K562 (cell line): ENCODE data around the gene ELF1. TPM values are rescaled to one million over a fixed set of nuclear protein-coding genes. Genes with fewer than 3 reads are reported as not detected.
A peak's percentile ranks its signal among the peaks of the same experiment; 100 is the strongest.

Experiments
- BCL6 ChIP-seq: fragments of 250-450 bp; sonication (Bioruptor Pico); IDR thresholded peaks from 2 replicates; pipeline ENCODE4 v1.4.0; 2020
- FIP1L1 ChIP-seq: fragments of 200-400 bp; formaldehyde crosslinking; IDR thresholded peaks from 2 replicates; pipeline ENCODE4 v1.6.1; 2018; ENCODE audit warnings: mild to moderate bottlenecking, low read depth, low read length; ENCODE audit not compliant: poor library complexity, severe bottlenecking
- FOXK1 ChIP-seq: sonication (generic); formaldehyde crosslinking; IDR thresholded peaks from 2 replicates; pipeline ENCODE4 v1.8.0; 2022; ENCODE audit warnings: missing genetic modification reagents, mild to moderate bottlenecking, borderline replicate concordance
- FOXM1 ChIP-seq, 2 experiments: fragments of 450-650 bp in 1 of 2; sonication (generic) in 1 of 2; formaldehyde crosslinking in 1 of 2; IDR thresholded peaks; 2 replicates each; pipeline versions ENCODE4 v1.6.1 to v1.9.0; 2017 to 2022; ENCODE audit warnings: low read depth in 2 of 2, mild to moderate bottlenecking in 2 of 2, missing genetic modification reagents in 1 of 2, moderate library complexity in 1 of 2
- MTA2 ChIP-seq: fragments of 450-650 bp; IDR thresholded peaks from 2 replicates; pipeline ENCODE4 v1.6.1; 2016; ENCODE audit warnings: low read depth
- MYBL2 ChIP-seq, 2 experiments: fragments of 450-650 bp in 1 of 2; sonication (generic) in 1 of 2; formaldehyde crosslinking in 1 of 2; IDR thresholded peaks; 2 replicates each; pipeline versions ENCODE4 v1.6.1 to v1.8.1; 2017 to 2022; ENCODE audit warnings: borderline replicate concordance in 1 of 2, inconsistent platforms in 1 of 2, low read depth in 1 of 2, mild to moderate bottlenecking in 1 of 2, missing genetic modification reagents in 1 of 2, moderate library complexity in 1 of 2
- NFE2L1 ChIP-seq: fragments of 450-650 bp; IDR thresholded peaks from 2 replicates; pipeline ENCODE4 v1.6.1; 2016; ENCODE audit warnings: missing genetic modification characterization, low read depth, mild to moderate bottlenecking, missing compliant biosample characterization, moderate library complexity, borderline replicate concordance
- RFX1 ChIP-seq: fragments of 450-650 bp; IDR thresholded peaks from 2 replicates; pipeline ENCODE4 v1.6.1; 2016; ENCODE audit warnings: mild to moderate bottlenecking, moderate library complexity
- RUNX1 ChIP-seq: sonication (generic); IDR thresholded peaks from 2 replicates; pipeline ENCODE4 v1.6.1; 2016; ENCODE audit warnings: antibody characterized with exemption, low read depth
- TCFL5 ChIP-seq: fragments of 250-450 bp; sonication (Bioruptor Pico); conservative IDR thresholded peaks from 2 replicates; pipeline ENCODE4 v1.6.1; 2021; ENCODE audit warnings: mild to moderate bottlenecking, moderate library complexity, matching md5 sums
- ZNF212 ChIP-seq: fragments of 450-650 bp; formaldehyde crosslinking; IDR thresholded peaks from 2 replicates; pipeline ENCODE4 v1.4.0; 2020; ENCODE audit warnings: mild to moderate bottlenecking
- ZNF23 ChIP-seq: fragments of 250-450 bp; sonication (Bioruptor Pico); IDR thresholded peaks from 2 replicates; pipeline ENCODE4 v1.4.0; 2020; ENCODE audit warnings: mild to moderate bottlenecking
- ZNF354B ChIP-seq: fragments of 250-450 bp; sonication (Bioruptor Pico); IDR thresholded peaks from 2 replicates; pipeline ENCODE4 v1.4.0; 2020
- ZNF436 ChIP-seq: fragments of 250-450, 450-650 bp; sonication (Bioruptor Pico); formaldehyde crosslinking; IDR thresholded peaks from 2 replicates; pipeline ENCODE4 v1.7.0; 2020; ENCODE audit warnings: mild to moderate bottlenecking
- polyA plus RNA-seq, 8 experiments: library from polyadenylated mRNA; depleted of rRNA in 4 of 8; stranded (reverse) in 5 of 8; unstranded in 3 of 8; fragments of >200 nt; fragmentation: Nextera tagmentation in 2 of 8; fragmentation: Illumina TruSeq in 1 of 8; extraction: Ambion mirVana in 2 of 8; extraction: Trizol in 1 of 8; gene quantifications; 2 replicates each; pipeline versions ENCODE4 v1.2.1 to v1.2.3, GENCODE V29; 2011 to 2014; ENCODE audit warnings: inconsistent platforms in 1 of 8, missing spikeins in 1 of 8
- total RNA-seq, 7 experiments: library from RNA; depleted of rRNA in 6 of 7; stranded (reverse); fragments of >200 nt in 6 of 7; fragmentation: Illumina TruSeq in 2 of 7; extraction: Trizol in 2 of 7; gene quantifications; 2 replicates each; pipeline versions ENCODE4 v1.2.1 to v1.2.3, GENCODE V29; 2011 to 2021; ENCODE audit warnings: low replicate concordance in 1 of 7
- TF ChIP-seq, protein P1 (sequence below): sonication (generic); formaldehyde crosslinking; IDR thresholded peaks from 2 replicates; pipeline ENCODE4 v1.8.0; 2023; ENCODE audit warnings: mild to moderate bottlenecking, missing genetic modification reagents
- TF ChIP-seq, protein P2 (sequence below): fragments of 250-450 bp; sonication (Bioruptor Pico); IDR thresholded peaks from 2 replicates; pipeline ENCODE4 v1.8.0; 2022; ENCODE audit warnings: inconsistent platforms, mild to moderate bottlenecking, moderate library complexity, borderline replicate concordance
- TF ChIP-seq, protein P3 (sequence below), 2 experiments: fragments of 150-350 bp in 1 of 2; IDR thresholded peaks; 2 replicates each; pipeline ENCODE4 v1.6.1; 2012 to 2016; ENCODE audit warnings: low read depth in 2 of 2, low read length in 2 of 2, mild to moderate bottlenecking in 1 of 2, moderate library complexity in 1 of 2

ELF1 gene
- total and polyA plus RNA-seq, 9 of the 15 experiments (the other 6 are each of a cell fraction or from before 2014, with no cell fraction given) = 24.7 to 54.4 (median 33.4) TPM

DNA sequence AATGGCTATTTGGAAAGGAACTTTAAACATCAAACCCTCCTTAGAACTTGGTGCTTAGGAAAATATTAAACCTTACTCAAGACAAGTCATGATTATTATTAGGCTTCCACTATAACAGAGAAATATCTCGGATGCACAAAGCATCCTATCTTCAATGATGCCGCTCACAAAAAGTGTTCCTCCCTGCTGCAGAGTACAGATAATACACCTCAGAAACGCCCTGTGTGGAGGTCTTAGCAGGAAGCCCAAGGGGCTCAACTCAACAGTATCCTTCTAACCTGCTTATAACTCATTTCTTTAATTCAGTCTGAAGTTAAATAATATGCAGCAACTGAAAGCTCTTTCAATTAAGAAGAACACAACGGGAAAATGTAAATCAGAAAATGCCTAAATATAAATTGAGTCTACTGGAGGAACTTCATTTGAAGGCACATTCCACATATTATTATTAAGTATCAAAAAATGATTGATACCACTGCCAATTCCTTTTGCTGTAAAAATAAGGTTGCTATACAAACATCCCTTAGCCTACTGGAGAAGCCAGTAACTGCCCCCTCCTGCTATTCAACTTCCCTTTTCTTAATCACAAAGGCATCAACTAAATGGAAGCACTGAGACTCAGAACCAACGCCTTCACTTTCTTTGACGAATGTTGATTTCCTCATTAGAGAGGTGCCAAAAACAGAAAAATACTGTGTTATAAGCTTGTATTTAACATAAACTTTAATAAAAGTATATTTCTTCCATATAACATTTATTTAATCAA, 12.0 kb downstream of the ELF1 start (continued):
- no peak for TF ChIP-seq ZNF23 (CRISPR knock-in tag)
- TF ChIP-seq, protein P1, sequence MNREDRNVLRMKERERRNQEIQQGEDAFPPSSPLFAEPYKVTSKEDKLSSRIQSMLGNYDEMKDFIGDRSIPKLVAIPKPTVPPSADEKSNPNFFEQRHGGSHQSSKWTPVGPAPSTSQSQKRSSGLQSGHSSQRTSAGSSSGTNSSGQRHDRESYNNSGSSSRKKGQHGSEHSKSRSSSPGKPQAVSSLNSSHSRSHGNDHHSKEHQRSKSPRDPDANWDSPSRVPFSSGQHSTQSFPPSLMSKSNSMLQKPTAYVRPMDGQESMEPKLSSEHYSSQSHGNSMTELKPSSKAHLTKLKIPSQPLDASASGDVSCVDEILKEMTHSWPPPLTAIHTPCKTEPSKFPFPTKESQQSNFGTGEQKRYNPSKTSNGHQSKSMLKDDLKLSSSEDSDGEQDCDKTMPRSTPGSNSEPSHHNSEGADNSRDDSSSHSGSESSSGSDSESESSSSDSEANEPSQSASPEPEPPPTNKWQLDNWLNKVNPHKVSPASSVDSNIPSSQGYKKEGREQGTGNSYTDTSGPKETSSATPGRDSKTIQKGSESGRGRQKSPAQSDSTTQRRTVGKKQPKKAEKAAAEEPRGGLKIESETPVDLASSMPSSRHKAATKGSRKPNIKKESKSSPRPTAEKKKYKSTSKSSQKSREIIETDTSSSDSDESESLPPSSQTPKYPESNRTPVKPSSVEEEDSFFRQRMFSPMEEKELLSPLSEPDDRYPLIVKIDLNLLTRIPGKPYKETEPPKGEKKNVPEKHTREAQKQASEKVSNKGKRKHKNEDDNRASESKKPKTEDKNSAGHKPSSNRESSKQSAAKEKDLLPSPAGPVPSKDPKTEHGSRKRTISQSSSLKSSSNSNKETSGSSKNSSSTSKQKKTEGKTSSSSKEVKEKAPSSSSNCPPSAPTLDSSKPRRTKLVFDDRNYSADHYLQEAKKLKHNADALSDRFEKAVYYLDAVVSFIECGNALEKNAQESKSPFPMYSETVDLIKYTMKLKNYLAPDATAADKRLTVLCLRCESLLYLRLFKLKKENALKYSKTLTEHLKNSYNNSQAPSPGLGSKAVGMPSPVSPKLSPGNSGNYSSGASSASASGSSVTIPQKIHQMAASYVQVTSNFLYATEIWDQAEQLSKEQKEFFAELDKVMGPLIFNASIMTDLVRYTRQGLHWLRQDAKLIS (CRISPR knock-in tag) = no peak
- TF ChIP-seq ZNF354B (CRISPR knock-in tag) = no peak
- no peak for TF ChIP-seq FIP1L1
- no peak for TF ChIP-seq RUNX1
- TF ChIP-seq NFE2L1 (tag) = no peak
- peak; percentile 42; the same call in 1 of the 2 replicates for TF ChIP-seq MTA2
- TF ChIP-seq TCFL5 (CRISPR knock-in tag) = no peak
- no peak for TF ChIP-seq RFX1
- no peak for TF ChIP-seq ZNF436 (CRISPR knock-in tag)
- TF ChIP-seq, protein P2, sequence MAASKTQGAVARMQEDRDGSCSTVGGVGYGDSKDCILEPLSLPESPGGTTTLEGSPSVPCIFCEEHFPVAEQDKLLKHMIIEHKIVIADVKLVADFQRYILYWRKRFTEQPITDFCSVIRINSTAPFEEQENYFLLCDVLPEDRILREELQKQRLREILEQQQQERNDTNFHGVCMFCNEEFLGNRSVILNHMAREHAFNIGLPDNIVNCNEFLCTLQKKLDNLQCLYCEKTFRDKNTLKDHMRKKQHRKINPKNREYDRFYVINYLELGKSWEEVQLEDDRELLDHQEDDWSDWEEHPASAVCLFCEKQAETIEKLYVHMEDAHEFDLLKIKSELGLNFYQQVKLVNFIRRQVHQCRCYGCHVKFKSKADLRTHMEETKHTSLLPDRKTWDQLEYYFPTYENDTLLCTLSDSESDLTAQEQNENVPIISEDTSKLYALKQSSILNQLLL (CRISPR knock-in tag) = no peak
- no peak for TF ChIP-seq ZNF212 (CRISPR knock-in tag)
- TF ChIP-seq, protein P3, sequence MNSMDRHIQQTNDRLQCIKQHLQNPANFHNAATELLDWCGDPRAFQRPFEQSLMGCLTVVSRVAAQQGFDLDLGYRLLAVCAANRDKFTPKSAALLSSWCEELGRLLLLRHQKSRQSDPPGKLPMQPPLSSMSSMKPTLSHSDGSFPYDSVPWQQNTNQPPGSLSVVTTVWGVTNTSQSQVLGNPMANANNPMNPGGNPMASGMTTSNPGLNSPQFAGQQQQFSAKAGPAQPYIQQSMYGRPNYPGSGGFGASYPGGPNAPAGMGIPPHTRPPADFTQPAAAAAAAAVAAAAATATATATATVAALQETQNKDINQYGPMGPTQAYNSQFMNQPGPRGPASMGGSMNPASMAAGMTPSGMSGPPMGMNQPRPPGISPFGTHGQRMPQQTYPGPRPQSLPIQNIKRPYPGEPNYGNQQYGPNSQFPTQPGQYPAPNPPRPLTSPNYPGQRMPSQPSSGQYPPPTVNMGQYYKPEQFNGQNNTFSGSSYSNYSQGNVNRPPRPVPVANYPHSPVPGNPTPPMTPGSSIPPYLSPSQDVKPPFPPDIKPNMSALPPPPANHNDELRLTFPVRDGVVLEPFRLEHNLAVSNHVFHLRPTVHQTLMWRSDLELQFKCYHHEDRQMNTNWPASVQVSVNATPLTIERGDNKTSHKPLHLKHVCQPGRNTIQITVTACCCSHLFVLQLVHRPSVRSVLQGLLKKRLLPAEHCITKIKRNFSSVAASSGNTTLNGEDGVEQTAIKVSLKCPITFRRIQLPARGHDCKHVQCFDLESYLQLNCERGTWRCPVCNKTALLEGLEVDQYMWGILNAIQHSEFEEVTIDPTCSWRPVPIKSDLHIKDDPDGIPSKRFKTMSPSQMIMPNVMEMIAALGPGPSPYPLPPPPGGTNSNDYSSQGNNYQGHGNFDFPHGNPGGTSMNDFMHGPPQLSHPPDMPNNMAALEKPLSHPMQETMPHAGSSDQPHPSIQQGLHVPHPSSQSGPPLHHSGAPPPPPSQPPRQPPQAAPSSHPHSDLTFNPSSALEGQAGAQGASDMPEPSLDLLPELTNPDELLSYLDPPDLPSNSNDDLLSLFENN (IDR thresholded peaks at IDR 0.05; ENCODE audit: low read depth in 2 of 2, low read length in 2 of 2) = 0 out of 4 replicates have a peak, but pooled peaks of 1 of the 2 experiments have one; percentile 15
- TF ChIP-seq FOXM1 (IDR thresholded peaks at IDR 0.05; ENCODE audit: low read depth) = peak; percentile 39; the same call in 1 of the 2 replicates
- no peak for TF ChIP-seq FOXM1 (CRISPR knock-in tag; IDR thresholded peaks at IDR 0.05; ENCODE audit: low read depth)
- TF ChIP-seq BCL6 = no peak
- no peak for TF ChIP-seq MYBL2 (IDR thresholded peaks at IDR 0.05; ENCODE audit: low read depth)
- no peak for TF ChIP-seq MYBL2 (CRISPR knock-in tag; IDR thresholded peaks at IDR 0.05; ENCODE audit: borderline replicate concordance)
- TF ChIP-seq FOXK1 (CRISPR knock-in tag) = no peak
